GM04504 (cell line): ENCODE measurements around the gene SNED1.

Experiments used
- DNase-seq: peaks from one replicate; pipeline ENCODE4 v3.0.0-alpha.2; 2012; ENCODE audit warnings: low read depth

Gene SNED1

DNA sequence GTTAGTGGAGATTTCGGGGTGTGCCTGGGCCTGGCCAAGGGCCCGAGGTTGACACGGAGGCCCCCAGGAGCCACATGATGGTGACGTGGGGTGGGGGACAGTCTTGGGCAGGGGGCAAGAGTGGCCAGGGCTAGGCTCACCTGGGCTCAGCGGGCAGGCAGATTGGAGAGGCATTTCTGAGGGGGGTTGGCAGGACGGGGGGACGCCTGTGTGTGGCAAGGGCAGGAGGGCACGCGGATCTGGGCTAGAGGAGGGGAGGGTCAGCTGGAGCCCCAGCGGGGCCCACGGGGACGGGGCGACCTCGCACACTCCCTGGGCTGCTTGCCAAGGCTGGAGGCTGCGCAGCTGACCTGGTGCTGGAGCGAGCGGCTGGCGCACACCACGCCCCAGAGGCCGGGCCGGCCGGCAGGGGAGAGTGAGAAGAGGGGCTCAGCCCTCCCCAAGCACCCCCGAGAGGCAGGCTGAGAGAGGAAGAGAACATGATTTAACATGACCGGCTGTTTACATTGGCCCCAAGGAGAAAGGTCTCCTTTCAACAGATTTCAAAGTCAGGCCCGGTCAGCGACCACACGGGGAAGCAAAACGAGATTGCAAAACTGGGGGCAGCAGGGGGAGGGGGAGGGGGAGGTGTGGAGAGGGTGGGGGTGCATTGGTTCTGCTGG, 38.0 kb upstream of the SNED1 start:
- DNase-seq = no peak

DNA sequence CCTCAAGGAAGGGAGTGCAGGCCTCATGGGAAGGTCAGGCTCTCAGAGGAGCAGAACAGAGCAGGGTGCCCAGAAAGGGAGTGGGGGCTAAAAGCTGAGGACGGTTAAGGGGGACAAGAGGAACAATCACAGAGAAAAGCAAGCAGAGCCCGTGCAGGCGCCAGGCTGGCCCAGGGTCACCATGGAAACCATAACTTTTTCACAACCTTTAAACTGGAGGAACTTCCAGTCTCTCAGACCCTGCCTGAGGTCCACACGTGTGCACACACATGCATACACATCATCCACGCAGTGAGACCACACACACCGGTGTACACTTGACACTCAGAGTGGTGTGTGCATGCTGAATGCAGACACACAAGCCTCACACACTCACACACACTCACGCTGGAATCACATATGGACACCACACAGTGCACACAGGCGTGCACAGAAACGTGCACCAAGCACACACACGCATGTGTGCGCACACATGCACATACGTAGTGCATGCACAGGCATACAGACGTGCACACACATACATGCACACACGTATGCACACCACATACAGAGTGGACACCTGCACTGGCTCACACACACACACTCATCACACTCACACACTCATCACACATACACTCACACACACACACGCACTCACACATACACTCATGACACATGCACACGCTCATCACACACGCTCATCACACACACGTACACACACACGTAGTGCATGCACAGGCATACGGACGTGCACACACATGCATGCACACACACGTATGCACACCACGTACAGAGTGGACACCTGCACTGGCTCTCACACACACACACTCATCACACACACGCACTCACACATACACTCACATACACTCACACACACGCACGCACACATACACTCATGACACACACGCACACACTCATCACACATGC, 37.2 kb upstream of the SNED1 start:
- no peak for DNase-seq

DNA sequence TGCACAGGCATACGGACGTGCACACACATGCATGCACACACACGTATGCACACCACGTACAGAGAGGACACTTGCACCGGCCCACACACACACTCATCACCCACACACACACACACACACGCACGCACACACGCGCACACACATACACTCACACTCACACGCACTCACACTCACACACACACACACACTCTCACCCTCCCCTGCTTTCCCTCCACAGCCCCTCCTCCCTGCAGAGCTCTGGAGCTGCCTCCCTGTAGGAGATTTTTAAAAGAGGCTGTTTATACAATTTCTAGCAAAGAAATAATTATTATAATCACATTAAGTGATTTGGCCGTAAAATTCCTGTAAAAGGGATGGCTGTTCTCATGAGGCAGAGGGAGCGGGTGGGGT, 36.5 kb upstream of the SNED1 start:
- DNase-seq = no peak

DNA sequence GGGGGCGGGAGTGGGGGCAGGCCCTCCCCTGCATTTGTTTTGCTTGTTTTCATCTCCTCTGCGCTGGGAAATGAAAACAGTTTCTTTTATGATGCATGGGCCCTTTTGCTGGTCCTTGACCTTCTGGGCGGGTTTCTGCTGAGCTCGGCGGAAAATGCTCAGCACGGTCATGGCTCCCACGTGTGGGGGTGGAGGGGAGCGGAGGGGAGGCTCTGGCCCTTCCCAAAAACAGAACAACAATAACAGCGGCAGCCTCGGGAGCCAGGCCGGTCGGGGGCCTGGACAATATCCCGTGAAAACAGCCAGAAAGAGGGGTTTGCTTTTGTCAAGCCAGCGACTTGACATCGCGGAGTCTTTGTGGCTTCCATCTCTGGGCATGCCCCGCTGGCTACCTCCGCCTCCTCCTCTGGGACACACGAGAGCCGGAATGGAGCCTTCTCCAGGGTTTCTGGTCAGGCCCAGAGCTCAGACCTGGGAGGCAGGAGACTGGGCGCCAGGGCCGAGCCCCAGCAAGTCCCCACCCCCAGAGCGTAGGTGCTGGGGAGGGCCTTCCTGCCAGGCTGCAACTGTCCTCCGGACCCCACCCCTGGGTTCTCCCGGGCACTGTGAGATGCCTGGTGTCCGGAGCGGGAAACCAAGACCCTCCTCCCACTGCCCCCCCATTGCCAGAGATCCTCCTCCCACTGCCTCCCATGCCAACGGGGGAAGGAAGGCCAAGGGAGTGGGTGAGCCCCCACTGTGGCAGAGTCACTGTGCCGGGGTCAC, 35.9 kb upstream of the SNED1 start:
- DNase-seq = no peak

DNA sequence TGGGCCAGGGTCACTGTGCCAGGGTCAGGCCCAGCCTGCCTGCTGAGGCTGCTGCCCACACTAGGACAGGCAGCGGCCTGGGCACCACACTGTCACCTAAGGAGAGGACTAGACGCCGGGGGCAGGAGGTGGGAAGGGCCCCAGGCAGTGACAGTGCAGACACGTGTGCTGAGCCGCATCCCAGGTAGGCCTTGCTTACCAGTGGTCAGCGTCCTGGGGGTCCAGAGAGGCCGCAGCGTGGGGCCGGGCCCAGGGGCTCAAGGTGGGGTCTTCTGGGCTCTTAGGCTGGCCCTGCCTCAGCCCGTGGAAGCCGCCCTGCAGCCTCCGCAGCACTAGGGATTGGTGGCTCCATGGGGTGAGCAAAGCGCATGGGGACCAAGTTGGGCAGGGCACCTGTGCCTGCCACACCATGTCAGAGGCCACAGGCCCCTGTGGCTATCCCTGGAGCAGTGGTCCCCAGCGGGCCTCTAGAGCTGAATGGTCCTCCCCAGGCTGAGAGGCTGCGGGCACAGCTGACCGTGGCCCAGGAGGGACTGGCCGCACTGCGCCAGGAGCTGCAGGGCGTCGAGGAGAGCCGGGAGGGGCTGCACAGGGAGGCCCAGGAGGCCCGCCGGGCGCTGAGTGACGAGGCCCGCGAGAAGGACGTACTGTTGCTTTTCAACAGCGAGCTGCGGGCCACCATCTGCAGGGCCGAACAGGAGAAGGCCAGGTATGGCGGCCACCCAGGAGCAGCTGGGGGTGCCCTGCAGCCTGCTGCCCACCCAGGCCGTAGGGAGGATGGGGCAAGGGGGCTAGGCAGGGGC, 35.2 kb upstream of the SNED1 start:
- DNase-seq = no peak

DNA sequence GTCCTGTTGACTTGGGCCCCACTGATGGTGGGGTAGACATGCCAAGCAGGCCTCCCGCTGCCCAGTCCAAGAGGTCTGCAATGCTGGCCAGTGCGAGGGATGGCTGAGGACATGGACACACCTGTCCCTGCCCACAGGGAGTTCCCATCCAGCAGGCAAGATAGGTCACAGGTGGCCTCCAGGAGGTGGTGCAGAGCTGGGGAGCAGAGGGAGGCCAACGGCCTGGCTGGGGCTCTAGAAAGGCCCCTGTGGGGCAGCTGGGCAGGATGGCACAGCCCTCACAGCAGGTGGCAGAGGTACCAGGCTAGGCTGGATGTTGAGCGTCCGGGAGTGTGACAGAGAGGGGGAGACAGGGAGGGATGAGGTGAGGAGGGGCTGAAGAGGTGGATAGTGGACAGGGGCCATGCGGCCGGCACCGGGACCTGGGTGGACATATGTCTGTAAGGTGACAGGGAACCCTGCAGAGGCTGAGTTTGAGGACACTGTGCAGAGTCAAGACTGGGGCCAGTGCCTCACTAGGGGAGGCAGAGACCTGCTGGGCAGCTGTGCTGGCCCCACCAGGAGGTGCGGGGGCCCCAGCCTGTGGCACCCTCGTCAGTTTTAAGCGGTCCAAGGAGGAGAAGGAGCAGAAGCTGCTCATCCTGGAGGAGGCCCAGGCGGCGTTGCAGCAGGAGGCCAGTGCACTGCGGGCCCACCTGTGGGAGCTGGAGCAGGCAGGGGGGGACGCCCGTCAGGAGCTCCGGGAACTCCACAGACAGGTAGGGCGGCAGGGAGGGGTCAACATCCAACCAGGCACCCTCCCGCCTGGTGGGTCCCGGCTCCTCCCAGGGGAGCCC, 34.3 kb upstream of the SNED1 start:
- DNase-seq = no peak

DNA sequence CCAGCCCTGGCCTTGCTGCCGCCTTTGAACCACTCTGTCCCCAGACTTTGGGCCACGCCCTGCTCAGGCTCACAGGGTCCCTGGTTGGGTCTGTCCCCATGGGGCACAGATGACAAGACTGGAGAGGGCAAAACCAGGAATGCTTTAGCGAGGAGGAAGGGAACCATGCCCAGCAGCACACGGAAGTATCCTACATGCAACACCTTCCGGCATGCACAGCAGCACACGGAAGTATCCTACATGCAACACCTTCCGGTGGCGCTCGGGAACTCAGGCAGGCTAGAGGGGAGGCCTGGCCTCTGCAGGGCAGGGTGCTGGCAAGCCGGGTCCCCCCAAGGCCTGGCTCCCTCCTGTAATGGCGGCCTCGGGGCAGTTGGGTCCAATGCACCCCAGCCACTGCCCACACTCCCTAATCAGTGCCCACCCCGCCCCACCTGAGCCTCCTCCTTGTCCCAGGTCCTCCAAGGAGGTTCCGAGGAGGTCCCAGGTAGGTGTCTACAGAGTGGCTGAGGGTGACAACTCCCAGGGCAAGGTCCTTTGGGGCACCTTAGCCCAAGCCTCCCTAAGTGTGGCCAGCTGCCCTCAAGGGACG, 33.6 kb upstream of the SNED1 start:
- no peak for DNase-seq

DNA sequence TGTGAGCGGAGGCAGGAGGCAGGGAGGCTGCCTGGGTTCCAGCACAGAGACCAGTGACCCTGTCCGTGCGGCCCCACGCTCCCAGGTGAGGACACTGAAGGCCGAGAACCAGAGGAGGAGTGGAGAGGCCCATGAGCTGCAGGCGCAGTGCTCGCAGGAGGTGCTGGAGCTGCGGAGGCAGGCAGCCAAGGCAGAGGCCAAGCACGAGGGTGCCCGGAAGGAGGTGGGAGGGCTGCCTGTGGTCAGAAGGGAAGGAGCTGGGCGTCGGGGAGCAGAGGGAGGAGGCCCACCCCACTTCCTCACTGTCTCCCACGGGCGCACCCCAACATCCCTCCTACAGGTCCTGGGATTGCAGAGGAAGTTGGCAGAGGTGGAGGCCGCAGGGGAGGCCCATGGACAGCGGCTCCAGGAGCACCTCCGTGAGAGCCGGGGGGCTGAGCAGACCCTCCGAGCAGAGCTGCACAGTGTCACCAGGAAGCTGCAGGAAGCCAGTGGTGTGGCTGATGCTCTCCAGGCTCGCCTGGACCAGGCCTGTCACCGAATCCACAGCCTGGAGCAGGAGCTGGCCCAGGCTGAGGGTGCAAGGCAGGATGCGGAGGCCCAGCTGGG, 33.0 kb upstream of the SNED1 start:
- DNase-seq = no peak

DNA sequence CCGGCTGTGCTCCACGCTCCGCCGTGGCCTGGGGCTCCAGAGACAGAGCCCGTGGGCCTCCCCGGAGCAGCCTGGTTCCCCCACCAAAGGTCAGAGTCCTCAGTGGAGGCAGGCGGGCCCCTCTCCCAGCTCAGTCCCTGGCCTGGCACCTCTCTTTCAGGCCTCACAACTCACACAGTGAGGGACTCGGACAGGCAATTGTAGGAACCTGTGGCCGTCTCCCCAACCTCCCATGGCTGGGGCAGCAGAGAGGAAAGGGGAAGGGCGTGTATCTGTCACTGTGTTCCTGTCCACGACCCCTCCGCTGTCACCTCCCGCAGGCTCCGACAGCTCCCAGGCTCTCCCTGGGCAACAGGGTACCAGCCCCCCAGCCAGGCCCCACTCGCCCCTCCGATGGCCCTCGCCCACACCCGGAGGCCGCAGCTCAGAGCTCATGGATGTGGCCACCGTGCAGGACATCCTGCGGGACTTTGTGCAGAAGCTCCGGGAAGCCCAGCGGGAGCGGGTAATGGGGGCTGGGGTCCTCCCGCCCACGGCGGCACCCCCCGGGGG, 32.4 kb upstream of the SNED1 start:
- DNase-seq = no peak

DNA sequence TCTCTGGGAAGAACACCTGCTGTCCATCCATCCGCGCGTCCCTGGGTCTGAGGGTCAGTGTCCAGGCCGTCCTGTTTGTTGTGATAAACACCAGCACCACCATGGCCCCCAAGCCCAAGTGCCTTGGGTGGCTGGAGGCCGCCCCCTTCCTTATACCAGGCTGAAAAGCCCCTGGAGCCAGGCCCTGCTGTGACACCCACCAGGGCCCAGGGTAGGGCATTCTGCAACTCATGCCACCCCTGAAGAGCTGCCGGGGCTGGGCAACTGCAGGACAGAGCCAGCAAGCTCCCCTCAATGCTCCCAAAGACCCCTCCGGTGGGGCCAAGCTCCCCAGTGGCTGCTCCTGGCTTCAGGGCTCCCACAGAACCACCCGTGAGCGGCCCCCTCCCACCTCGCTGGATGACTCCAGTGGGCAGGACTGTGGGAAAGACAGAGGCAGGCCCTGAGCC, 31.9 kb upstream of the SNED1 start:
- DNase-seq = no peak

DNA sequence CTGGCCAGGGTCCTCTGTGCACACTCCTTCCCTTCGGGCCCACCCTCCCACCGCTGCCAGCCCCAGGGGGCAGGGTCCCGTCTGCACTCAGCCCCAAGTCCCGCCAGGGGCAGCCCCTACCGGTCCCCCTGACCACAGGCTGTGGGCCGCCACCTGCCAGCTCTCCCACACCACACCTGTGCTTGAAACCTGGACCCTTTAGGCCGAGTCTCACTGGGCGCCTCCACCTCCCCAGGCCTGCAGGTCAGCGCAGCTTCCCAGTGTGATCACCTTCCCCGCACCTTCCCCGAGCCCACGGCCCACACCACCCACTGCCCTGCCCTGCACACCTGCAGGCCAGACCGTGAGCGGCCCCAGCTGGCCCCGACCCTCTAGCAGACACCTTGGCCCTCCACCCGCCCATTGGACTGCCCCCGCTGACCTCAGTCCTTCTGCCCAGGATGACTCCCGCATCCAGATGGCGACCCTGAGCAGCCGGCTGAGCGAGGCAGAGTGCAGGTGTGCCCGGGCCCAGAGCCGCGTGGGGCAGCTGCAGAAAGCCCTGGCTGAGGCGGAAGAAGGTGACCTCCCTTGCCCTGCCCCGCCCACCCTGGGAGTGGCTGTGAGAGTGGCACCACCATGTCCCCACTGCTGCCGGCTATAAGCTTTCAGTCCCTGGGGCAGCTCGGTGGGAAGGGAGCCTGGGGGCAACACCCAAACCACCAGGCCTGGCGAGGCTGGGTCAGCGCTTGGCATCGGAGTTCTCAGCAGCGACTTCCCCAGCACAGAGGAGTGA, 31.3 kb upstream of the SNED1 start:
- DNase-seq = no peak

DNA sequence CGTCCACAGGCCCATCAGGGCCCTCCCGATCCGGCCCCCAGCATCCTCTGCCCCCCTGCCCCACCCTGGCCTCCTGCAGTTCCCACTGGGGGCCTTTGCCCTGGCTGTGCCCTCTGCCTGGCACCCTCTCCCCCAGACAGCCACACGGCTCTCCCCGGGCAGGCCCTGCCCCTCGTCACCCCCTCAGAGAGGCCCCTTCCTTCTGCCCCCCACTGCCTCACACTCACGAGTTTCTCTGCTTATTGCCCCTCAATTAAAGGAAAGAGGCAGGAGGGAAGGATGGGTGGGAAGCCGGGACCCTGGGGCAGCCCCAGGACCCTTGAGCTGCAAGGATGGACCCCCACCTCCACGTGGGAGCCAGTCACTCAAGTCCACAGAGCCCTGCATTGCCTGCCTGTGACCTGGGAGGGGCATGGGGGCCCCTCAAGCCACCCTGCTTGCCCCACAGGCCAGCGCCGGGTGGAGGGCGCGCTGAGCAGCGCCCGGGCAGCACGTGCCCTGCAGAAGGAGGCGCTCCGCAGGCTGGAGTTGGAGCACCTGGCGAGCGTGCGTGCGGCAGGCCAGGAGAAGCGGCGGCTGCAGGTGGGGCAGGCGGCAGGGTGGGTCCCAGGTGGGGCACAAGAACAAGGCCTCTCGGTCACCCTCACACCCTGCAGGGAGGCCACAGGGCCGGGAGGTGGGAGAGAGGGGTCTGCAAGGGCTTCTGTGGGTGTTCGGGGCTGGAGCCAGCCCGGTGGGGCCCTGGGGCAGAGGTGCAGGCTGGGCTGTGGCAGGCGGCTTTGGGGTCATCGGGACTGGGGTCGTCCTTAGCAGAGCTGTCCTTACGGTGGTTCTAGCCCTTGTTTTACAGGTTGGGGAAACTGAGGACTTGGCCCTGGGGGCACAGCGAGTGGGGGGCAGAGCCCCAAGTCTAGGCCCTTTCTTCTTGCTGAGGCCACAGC, 30.5 kb upstream of the SNED1 start:
- no peak for DNase-seq

DNA sequence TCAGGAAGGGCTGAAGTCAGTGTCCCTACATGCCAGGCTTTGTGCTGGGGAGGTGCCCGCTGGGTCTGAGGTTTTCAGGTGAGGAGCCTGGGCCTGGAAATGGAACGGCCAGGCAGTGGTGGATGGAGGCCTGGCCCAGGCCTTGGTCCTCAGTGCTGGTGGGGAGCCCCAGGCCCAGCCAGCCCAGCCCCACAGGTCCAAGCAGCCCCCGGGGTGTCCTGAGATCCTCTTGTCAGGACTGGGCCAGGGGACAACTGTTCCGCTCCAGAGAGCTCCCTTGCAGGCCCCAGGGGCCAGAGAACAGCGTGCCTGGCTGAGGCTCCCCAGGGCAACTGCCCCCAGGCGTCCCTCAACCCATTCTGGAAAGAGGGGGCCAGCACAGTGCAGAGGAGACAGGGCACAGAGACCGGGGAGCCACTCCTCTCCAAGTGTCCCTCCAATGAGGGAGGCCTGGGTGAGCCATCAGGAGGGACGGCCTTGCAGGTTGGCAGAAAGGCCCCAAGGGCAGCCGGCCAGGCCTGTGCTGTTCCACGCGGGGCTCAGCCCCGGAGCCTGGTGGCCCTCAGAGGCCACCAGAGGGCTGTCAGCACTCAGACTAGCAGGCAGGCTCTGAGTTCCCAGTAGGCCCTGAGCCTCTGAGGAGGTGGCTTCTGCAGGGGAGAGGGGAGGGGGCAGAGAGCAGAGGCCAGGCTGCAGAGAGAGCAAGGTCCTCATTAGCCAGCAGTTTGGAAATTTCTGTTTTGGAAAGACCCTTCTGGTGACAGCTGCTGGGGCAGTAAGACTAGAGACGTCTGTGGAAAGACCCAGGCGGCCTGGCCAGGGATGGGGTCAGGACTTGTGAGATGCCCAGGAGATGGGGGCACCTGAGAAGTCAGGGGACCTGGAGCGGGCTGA, 29.4 kb upstream of the SNED1 start:
- DNase-seq = no peak

DNA sequence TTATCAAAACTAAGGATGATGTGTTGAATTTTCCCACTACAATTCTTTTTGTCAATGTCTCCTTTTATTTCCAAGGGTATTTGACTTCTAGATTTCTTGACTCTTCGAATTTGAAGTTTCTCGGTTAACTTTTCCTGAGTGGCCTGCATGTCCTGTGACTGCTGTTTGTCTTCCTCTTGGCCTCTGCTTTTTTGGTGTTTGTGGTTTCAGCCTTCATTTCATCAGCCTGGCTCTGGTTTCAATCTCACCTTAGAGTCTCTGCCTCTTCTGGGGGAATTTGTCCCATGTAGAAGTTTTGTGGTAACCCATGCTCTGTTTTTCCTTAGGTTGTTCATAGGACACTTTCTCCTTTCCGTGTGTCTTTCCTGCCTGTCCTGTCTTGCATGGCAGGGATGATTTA, 28.3 kb upstream of the SNED1 start:
- no peak for DNase-seq

DNA sequence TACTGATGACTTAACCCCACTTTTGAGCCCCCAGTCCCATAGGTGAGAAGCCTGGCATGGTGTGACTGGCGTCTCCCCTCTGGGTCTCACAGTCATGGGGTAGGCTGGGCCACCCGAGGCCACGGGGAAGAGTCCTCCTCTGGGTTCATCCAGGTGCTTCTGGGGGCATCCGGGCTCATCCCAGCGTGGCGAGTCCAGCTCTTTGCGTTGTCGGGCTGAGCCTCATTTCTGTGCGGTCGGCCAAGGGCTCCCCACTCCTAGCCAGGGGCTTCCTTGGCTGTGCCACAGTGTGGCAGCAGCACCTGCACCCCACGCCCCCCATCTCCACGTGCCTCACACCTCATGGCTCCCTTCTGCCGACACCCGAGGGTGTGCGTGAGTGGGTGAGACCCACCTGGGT, 27.6 kb upstream of the SNED1 start:
- no peak for DNase-seq

DNA sequence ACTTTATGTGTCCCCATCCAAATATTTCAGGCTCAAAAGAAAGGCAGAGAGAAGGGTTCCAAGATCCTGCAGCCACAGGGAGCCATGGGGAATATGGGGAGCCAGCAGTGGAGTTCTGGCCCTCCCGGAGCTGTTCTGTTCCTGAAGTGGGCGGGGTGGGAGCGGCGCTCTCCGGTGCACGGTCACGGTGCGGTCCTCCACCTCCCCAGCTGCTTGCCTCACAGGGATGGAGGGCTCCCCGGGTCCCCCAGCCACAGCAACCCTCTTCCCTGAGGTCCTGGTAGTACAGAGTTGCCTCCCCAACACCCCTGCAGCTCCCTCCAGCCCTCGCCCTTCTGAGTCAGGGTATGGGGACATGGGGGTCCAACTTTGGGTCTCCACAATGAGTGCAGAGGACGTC, 26.2 kb upstream of the SNED1 start:
- DNase-seq = no peak
